Rectal smooth muscle tissue (tissue), 1 donor: Measurements from ENCODE around the gene PSMC3.

Source experiments
- H3K27ac ChIP-seq: one replicate; pipeline ENCODE4 v1.7.0; 2013; ENCODE audit warnings: low read depth, low read length, inconsistent platforms
- H3K27me3 ChIP-seq: one replicate; pipeline ENCODE4 v1.7.0; 2013; ENCODE audit warnings: low read length; ENCODE audit not compliant: control insufficient read depth, insufficient read depth
- H3K36me3 ChIP-seq: one replicate; pipeline ENCODE4 v1.7.0; 2013; ENCODE audit warnings: low read length; ENCODE audit not compliant: control insufficient read depth, insufficient read depth
- H3K4me1 ChIP-seq: one replicate; pipeline ENCODE4 v1.7.0; 2013; ENCODE audit warnings: low read length; ENCODE audit not compliant: control insufficient read depth, insufficient read depth
- H3K4me3 ChIP-seq: one replicate; pipeline ENCODE4 v1.7.0; 2013; ENCODE audit warnings: low read length
- H3K9ac ChIP-seq: one replicate; pipeline ENCODE4 v1.7.0; 2013; ENCODE audit warnings: low read length

Gene PSMC3

DNA sequence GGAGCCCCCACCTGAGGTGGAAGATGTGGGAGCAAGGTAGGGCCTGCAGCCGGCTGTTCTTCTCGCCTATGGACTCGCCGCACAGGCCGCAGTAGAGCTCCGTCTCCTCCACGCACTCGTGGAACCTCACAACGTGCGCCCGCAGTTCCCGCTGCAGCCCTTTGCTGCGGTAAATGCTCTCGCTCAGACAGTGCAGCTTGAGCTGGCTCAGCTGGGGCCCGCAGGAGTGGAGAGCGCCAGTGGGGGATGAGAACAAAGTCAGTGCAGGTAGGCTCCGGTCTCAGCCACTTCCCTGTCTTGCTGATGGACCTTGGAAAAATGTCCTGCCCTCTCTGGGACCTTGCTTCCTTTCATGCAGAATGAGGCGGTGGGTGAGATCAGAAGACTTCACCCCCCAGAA lies 12.5 kb upstream of the PSMC3 start:
- Histone ChIP-seq H3K36me3 (no peaks in the 10 kb centered on the region), H3K27me3 (no peaks in the 10 kb centered on the region), H3K9ac (no peak overlapping the region), H3K4me1 (no peaks in the 10 kb centered on the region), H3K4me3 (no peak overlapping the region), H3K27ac (no peak overlapping the region)

GRCh38 chr11:47437746-47438418 lies 11.6 kb upstream of the PSMC3 start:
- H3K9ac ChIP-seq: no peak overlapping the region
- H3K27me3 ChIP-seq: no peaks in the 10 kb centered on the region
- no peaks in the 10 kb centered on the region for H3K4me1 ChIP-seq
- no peak overlapping the region for H3K4me3 ChIP-seq
- no peaks in the 10 kb centered on the region for H3K36me3 ChIP-seq
- H3K27ac ChIP-seq: no peak overlapping the region

- H3K27ac ChIP-seq: no peak overlapping the region
These were observed 11.0 kb upstream of the PSMC3 start for GRCh38 chr11:47437218-47437745.

DNA sequence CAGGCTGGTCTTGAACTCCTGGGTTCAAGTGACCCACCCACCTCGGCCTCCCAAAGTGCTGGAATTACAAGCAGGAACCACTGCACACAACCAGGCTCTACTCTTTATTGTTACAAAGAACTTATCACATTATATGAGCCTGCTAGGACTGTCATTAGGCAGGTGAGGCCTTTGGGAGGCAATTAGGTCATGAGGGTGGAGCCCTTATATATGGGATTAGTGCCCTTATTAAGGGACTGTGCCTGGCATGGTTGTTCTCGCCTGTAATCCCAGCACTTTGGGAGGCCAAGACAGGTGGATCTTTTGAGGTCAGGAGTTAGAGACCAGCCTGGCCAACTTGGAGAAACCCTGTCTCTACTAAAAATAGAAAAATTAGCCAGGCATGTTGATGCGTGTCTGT lies 10.5 kb upstream of the PSMC3 start:
- H3K4me1 ChIP-seq: no peaks in the 10 kb centered on the region
- no peaks in the 10 kb centered on the region for H3K36me3 ChIP-seq
- H3K27me3 ChIP-seq: no peaks in the 10 kb centered on the region
- H3K4me3 ChIP-seq: no peak overlapping the region
- H3K9ac ChIP-seq: no peak overlapping the region
- no peak overlapping the region for H3K27ac ChIP-seq

More at GRCh38 chr11:47437218-47437745, 11.0 kb upstream of the PSMC3 start:
- Histone ChIP-seq H3K4me3 (no peak overlapping the region), H3K27me3 (no peaks in the 10 kb centered on the region), H3K9ac (no peak overlapping the region), H3K36me3 (no peaks in the 10 kb centered on the region), H3K4me1 (no peaks in the 10 kb centered on the region)

DNA sequence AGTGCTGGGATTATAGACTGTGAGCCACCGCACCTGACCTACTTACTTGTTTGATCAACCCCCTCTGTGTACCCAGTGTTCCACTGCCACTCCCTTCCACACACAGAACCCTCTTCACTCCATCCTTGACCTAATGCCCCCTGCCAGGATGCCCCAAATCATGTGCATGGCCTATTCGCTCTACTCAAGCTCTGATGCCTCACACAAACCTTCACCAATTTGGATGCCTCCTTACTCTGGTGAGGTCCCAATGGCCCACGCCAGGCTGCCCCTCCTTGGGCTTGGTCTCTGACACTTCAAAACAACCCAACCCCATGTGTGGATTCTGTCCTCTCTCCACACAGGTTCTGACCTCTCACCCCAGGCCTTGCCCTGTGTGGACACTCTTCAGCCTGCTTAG lies 9.4 kb upstream of the PSMC3 start:
- Histone ChIP-seq H3K4me3 (no peak overlapping the region), H3K9ac (no peak overlapping the region), H3K27me3 (no peaks in the 10 kb centered on the region), H3K4me1 (no peaks in the 10 kb centered on the region), H3K27ac (no peak overlapping the region), H3K36me3 (no peaks in the 10 kb centered on the region)

DNA sequence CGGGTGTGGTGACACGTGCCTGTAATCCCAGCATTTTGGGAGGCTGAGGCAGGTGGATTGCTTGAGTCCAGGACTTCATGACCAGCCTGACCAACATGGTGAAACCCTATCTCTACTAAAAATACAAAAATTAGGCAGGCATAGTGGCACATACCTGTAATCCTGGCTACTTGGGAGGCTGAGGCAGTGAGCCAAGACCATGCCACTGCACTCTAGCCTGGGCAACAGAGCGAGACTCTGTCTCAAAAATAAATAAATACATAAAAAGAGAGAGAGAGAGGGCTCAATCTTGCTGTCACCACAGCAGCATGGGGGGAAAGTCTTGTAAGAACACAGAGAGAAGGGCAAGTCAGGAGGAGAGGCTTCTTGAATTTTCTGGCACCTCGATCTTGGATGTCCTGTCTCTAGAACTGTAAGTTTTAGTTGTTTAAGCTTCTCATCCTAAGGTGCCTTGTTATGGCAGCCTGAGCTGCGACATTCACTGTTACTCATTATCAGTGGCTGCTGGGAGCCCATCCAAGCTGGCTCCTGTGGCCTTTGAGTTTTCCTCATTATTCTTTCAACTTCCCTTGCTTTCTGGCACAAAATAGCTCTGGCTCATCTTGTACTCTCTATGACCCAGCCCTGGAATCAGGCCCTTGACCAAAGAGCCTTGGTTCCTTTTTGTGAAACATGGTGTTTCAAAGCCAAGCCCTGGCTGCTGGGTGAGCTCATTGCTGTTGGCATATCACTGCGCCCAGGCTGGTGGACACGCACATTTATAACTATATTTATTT lies 8.0 kb upstream of the PSMC3 start:
- H3K27ac ChIP-seq: no peak overlapping the region
- H3K27me3 ChIP-seq: no peaks in the 10 kb centered on the region
- H3K4me3 ChIP-seq: no peak overlapping the region
- H3K9ac ChIP-seq: no peak overlapping the region
- H3K36me3 ChIP-seq: no peaks in the 10 kb centered on the region
- no peaks in the 10 kb centered on the region for H3K4me1 ChIP-seq

GRCh38 chr11:47433157-47433556 lies 6.9 kb upstream of the PSMC3 start:
- no peaks in the 10 kb centered on the region for H3K4me1 ChIP-seq

DNA sequence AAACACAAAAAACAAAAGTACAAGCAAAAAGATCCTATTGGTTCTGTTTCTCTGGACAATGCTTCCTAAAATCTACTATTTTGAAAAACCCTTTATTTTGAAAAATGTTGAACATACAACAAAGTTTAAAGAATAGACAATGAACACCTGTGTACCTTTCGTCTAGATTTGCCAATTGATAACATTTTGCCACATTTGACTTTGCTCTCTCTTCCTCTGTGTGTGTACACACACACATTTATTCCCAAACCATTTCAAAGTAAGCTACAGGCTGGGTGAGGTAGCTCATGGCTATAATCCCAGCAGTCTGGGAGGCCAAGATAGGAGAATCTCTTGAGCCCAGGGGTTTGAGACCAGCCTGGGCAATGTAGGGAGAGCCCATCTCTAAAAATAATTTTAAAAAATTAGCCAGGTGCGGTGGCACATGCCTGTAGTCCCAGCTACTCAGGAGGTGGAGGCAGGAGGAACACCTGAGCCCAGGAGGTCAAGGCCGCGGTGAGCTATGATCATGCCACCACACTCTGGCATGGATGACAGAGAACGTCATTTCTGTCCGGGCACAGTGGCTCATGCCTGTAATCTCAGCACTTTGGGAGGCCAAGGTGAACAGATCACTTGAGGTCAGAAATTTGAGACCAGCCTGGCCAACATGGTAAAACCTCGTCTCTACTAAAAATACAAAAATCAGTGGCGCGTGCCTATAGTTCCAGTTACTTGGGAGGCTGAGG lies 5.3 kb upstream of the PSMC3 start:
- no peak overlapping the region for H3K27ac ChIP-seq
- H3K9ac ChIP-seq: no peak overlapping the region
- H3K4me1 ChIP-seq: no peaks in the 10 kb centered on the region
- no peak overlapping the region for H3K4me3 ChIP-seq
- no peaks in the 10 kb centered on the region for H3K36me3 ChIP-seq
- no peaks in the 10 kb centered on the region for H3K27me3 ChIP-seq

More at GRCh38 chr11:47433157-47433556, 6.9 kb upstream of the PSMC3 start:
- no peak overlapping the region for H3K4me3 ChIP-seq
- H3K27me3 ChIP-seq: no peaks in the 10 kb centered on the region
- H3K27ac ChIP-seq: no peak overlapping the region
- no peaks in the 10 kb centered on the region for H3K36me3 ChIP-seq
- H3K9ac ChIP-seq: no peak overlapping the region

GRCh38 chr11:47430524-47430923 lies 4.3 kb upstream of the PSMC3 start:
- Histone ChIP-seq H3K4me1 (no peaks in the 10 kb centered on the region), H3K27ac (no peak overlapping the region), H3K36me3 (no peaks in the 10 kb centered on the region)

DNA sequence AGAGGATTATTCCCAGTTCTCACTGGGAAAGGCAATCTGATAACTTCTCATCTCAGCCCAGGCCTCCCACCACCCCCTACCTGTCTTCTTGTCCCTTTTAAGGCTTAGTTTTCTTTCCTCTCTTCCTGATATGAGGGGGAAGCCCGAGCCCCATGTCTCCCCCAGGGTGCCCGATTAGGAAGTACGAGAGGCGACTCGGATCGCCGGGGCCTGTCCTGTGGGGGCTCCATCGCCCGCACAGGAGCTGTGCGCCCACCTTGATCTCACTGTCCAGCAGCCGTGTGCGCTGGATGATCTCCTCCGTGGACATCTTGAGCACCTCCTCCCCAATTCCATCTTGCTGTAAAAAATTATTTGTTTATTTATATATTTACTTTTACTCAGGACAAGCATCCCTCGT lies 628 bp downstream of the PSMC3 start:
- Histone ChIP-seq H3K27ac (peak overlapping the region; percentile 34), H3K4me1 (peaks cover 11% of the 10 kb centered on the region), H3K4me3 (peak overlapping the region; percentile 97), H3K27me3 (no peaks in the 10 kb centered on the region), H3K9ac (peak overlapping the region; percentile 93), H3K36me3 (peaks cover 21% of the 10 kb centered on the region)

More at GRCh38 chr11:47430524-47430923, 4.3 kb upstream of the PSMC3 start:
- H3K9ac ChIP-seq: no peak overlapping the region
- no peaks in the 10 kb centered on the region for H3K27me3 ChIP-seq
- no peak overlapping the region for H3K4me3 ChIP-seq

DNA sequence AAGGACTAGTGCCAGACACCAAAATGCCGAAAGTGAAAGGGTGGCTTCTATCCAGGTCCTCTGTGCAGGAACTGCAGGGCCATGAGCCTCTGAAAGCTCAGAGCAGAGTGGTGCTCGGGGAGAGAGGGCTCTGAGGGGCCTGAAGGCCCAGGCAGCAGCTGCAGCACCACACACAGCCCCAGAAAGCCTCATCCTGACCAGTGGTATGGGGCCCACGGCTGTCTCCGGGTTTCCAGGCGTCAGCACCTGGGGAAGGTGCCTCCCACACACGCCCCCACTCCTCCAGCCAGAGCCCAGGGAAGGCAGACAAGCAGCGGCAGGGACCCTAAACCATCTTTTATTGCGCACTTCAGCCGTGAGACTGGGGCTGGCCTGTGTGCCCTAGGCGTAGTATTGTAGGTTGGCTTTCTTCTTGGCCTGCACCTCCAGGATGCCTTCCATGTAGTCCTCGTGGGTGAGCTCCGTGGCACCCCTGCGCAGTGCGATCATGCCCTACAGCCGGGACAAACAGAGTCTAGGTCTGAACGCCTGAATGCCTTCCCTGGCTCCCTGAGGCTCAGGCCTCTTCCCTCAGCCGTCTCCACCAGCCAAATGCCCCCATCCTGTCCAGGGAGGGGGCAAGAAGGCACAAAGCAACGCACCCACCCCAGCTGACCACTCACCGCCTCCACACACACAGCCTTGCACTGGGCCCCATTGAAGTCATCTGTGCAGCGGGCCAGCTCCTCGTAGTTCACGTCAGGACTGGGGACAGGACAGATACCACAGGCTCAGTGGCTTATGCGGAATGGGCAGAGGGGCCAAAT lies 7.6 kb downstream of the PSMC3 start:
- no peak overlapping the region for H3K4me3 ChIP-seq
- H3K4me1 ChIP-seq: peaks cover 12% of the 10 kb centered on the region
- H3K9ac ChIP-seq: no peak overlapping the region
- H3K27ac ChIP-seq: no peak overlapping the region
- H3K36me3 ChIP-seq: peaks cover 44% of the 10 kb centered on the region
- no peaks in the 10 kb centered on the region for H3K27me3 ChIP-seq

- peaks cover 39% of the 10 kb centered on the region for H3K36me3 ChIP-seq
- no peaks in the 10 kb centered on the region for H3K27me3 ChIP-seq
- no peak overlapping the region for H3K9ac ChIP-seq
- peaks cover 12% of the 10 kb centered on the region for H3K4me1 ChIP-seq
- no peak overlapping the region for H3K4me3 ChIP-seq
- H3K27ac ChIP-seq: no peak overlapping the region
These were observed 8.5 kb downstream of the PSMC3 start for GRCh38 chr11:47417712-47418111.
